Sigmoid colon (tissue), 7 donors: ENCODE measurements around the gene SKAP1. TPM values are rescaled to one million over a fixed set of nuclear protein-coding genes. Genes with fewer than 3 reads are reported as not detected.
"Not testable (repeated sequence)": the region's sequence is repeated elsewhere in the genome, so short reads cannot be mapped to it uniquely, and the experiment has no call there.

Source experiments
- DNase-seq: peaks from one replicate; pipeline ENCODE4 v3.0.0-alpha.2; 2019
- H3K27ac ChIP-seq, 4 donors: fragments of 200-600 bp; sonication (generic); one replicate each; pipeline ENCODE4 v1.5.1; 2016 to 2019; ENCODE audit warnings: mild to moderate bottlenecking in 1 of 4
- H3K27me3 ChIP-seq, 3 donors: fragments of 200-600 bp; sonication (generic); one replicate each; pipeline ENCODE4 v1.5.1; 2019; ENCODE audit warnings: mild to moderate bottlenecking in 1 of 3
- H3K36me3 ChIP-seq, 4 donors: fragments of 200-600 bp; sonication (generic); one replicate each; pipeline ENCODE4 v1.5.1; 2016 to 2019
- H3K4me1 ChIP-seq, 4 donors: fragments of 200-600 bp; sonication (generic); one replicate each; pipeline ENCODE4 v1.5.1; 2017 to 2019
- H3K4me3 ChIP-seq, 4 donors: fragments of 200-600 bp; sonication (generic); one replicate each; pipeline ENCODE4 v1.5.1; 2017 to 2019; ENCODE audit warnings: mild to moderate bottlenecking in 2 of 4, moderate library complexity in 1 of 4
- H3K9me3 ChIP-seq, 4 donors: fragments of 200-600 bp in 3 of 4; sonication (generic) in 3 of 4; one replicate each; pipeline versions ENCODE4 v1.5.1 to v1.6.1; 2013 to 2019
- CTCF ChIP-seq, 4 experiments: fragments of 450-650 bp in 3 of 4; fragments of 200-600 bp in 1 of 4; IDR thresholded peaks; one replicate each; pipeline ENCODE4 v1.5.1; 2016 to 2019; ENCODE audit warnings: antibody characterized with exemption in 4 of 4, mild to moderate bottlenecking in 3 of 4, moderate library complexity in 2 of 4
- EP300 ChIP-seq, 4 donors: sonication (generic); formaldehyde crosslinking; IDR thresholded peaks; one replicate each; pipeline ENCODE4 v1.6.1; 2017; ENCODE audit warnings: antibody characterized with exemption in 4 of 4
- POLR2A ChIP-seq, 2 donors: fragments of 450-650 bp; IDR thresholded peaks; one replicate each; pipeline ENCODE4 v1.6.1; 2016; ENCODE audit warnings: antibody characterized with exemption in 2 of 2, mild to moderate bottlenecking in 2 of 2, moderate library complexity in 2 of 2
- POLR2AphosphoS5 ChIP-seq, 4 donors: sonication (generic); formaldehyde crosslinking; IDR thresholded peaks; one replicate each; pipeline ENCODE4 v1.6.1; 2017; ENCODE audit warnings: antibody characterized with exemption in 4 of 4
- WGBS, 2 donors: extraction: QIAGEN DNeasy Blood & Tissue Kit; methylation state at CpG; one replicate each; pipeline ENCODE4 v1.1.7; 2013; 5-methylcytosine and 5-hydroxymethylcytosine counted together
- intact Hi-C: fragments of 100-400 bp; cut with DNase I; formaldehyde crosslinking; loops from one replicate; pipeline ENCODE4 v1.15.1; 2023
- polyA plus RNA-seq, 3 donors: library from polyadenylated mRNA; stranded (reverse); fragments of 200-250 nt; gene quantifications; one replicate each; pipeline ENCODE4 v1.2.3, GENCODE V29; 2013
- total RNA-seq, 4 donors: library from RNA; depleted of rRNA; stranded (reverse); fragments of >200 nt; gene quantifications; one replicate each; pipeline ENCODE4 v1.1.0, GENCODE V29; 2016
- donor health status: healthy with polysubstance abuse.
- donor health status: Bipolar disorder and iron deficiency.
- donor health status: healthy.

The SKAP1 gene
- total and polyA plus RNA-seq, 7 donors: 0.36 to 10.3 (median 1.4) TPM; not detected in 1

- Histone ChIP-seq H3K27me3 (peaks cover 0 to 11% (median 6%) of the 10 kb centered on the region in 3 donors), H3K36me3 (no peaks in the 10 kb centered on the region), H3K4me3 (no peak overlapping the region), H3K9me3 (no peaks in the 10 kb centered on the region), H3K27ac (no peak overlapping the region), H3K4me1 (no peaks in the 10 kb centered on the region)
- intact Hi-C loops: no loop called here
- TF ChIP-seq EP300 (IDR thresholded peaks at IDR 0.05): no peak
- TF ChIP-seq POLR2A (IDR thresholded peaks at IDR 0.05): no peak
- TF ChIP-seq POLR2AphosphoS5 (IDR thresholded peaks at IDR 0.05): no peak
- TF ChIP-seq CTCF (IDR thresholded peaks at IDR 0.05): no peak
- 82 to 96% methylated on average over 3 of the region's 3 CpGs for WGBS, 2 donors
- no peak for DNase-seq
Observed at GRCh38 chr17:48373883-48374282, 56.1 kb downstream of the SKAP1 start.

GRCh38 chr17:48373130-48373830 is 56.7 kb downstream of the SKAP1 start:
- no peak overlapping the region for H3K4me3 ChIP-seq
- no peaks in the 10 kb centered on the region for H3K36me3 ChIP-seq
- WGBS, 2 donors: 57 to 86% methylated on average over 2 of the region's 2 CpGs
- DNase-seq: no peak
- intact Hi-C loops: no loop called here
- no peak for TF ChIP-seq POLR2AphosphoS5 (IDR thresholded peaks at IDR 0.05)
- TF ChIP-seq CTCF (IDR thresholded peaks at IDR 0.05): no peak
- no peak for TF ChIP-seq POLR2A (IDR thresholded peaks at IDR 0.05)
- TF ChIP-seq EP300 (IDR thresholded peaks at IDR 0.05): no peak
- H3K9me3 ChIP-seq: no peaks in the 10 kb centered on the region
- peaks cover 0 to 11% (median 6%) of the 10 kb centered on the region in 3 donors for H3K27me3 ChIP-seq
- H3K27ac ChIP-seq: no peak overlapping the region
- no peaks in the 10 kb centered on the region for H3K4me1 ChIP-seq

GRCh38 chr17:48368967-48369366 is 61.0 kb downstream of the SKAP1 start:
- intact Hi-C loops: not testable (repeated sequence)
- H3K27me3 ChIP-seq: peaks cover 0 to 14% (median 10%) of the 10 kb centered on the region in 3 donors
- 96 to 99% methylated on average over 6 of the region's 6 CpGs for WGBS, 2 donors

GRCh38 chr17:48368352-48368908 is 61.6 kb downstream of the SKAP1 start:
- intact Hi-C loops: no loop called here
- DNase-seq: no peak

More at GRCh38 chr17:48368967-48369366, 61.0 kb downstream of the SKAP1 start:
- H3K27ac ChIP-seq, H3K4me1 ChIP-seq, H3K9me3 ChIP-seq, DNase-seq, H3K36me3 ChIP-seq, H3K4me3 ChIP-seq: not testable (repeated sequence)

GRCh38 chr17:48363161-48363560 is 66.9 kb downstream of the SKAP1 start:
- H3K36me3 ChIP-seq: no peaks in the 10 kb centered on the region
- H3K4me3 ChIP-seq: no peak overlapping the region
- WGBS, 2 donors: 36 to 58% methylated on average over 1 of the region's 1 CpG
- TF ChIP-seq EP300 (IDR thresholded peaks at IDR 0.05): no peak
- TF ChIP-seq POLR2AphosphoS5 (IDR thresholded peaks at IDR 0.05): no peak
- no peak for TF ChIP-seq CTCF (IDR thresholded peaks at IDR 0.05)
- TF ChIP-seq POLR2A (IDR thresholded peaks at IDR 0.05): no peak
- H3K27ac ChIP-seq: no peak overlapping the region
- H3K27me3 ChIP-seq: peaks cover 0 to 31% (median 10%) of the 10 kb centered on the region in 3 donors
- no peak for DNase-seq
- no peaks in the 10 kb centered on the region for H3K4me1 ChIP-seq
- intact Hi-C loops: no loop called here
- no peaks in the 10 kb centered on the region for H3K9me3 ChIP-seq

More at GRCh38 chr17:48368352-48368908, 61.6 kb downstream of the SKAP1 start:
- 86 to 87% methylated on average over 3 of the region's 3 CpGs for WGBS, 2 donors
- Histone ChIP-seq H3K4me3 (no peak overlapping the region), H3K27me3 (peaks cover 0 to 14% (median 10%) of the 10 kb centered on the region in 3 donors), H3K36me3 (no peaks in the 10 kb centered on the region), H3K9me3 (no peaks in the 10 kb centered on the region), H3K27ac (no peak overlapping the region), H3K4me1 (no peaks in the 10 kb centered on the region)
- TF ChIP-seq CTCF (IDR thresholded peaks at IDR 0.05): no peak

GRCh38 chr17:48360861-48361633 is 69.0 kb downstream of the SKAP1 start:
- H3K9me3 ChIP-seq, DNase-seq, intact Hi-C loops, H3K4me3 ChIP-seq, H3K36me3 ChIP-seq, H3K27ac ChIP-seq, H3K4me1 ChIP-seq: not testable (repeated sequence)
- WGBS, 2 donors: 71 to 85% methylated on average over 11 of the region's 11 CpGs
- H3K27me3 ChIP-seq: peaks cover 0 to 20% (median 6%) of the 10 kb centered on the region in 3 donors
